GM21360 (cell line): ENCODE measurements around the gene NUP93.

ENCODE experiments used
- ATAC-seq: cut with Tn5 transposase; IDR thresholded peaks from one replicate; pipeline ENCODE4 v1.9.1; 2021; ENCODE audit warnings: mild to moderate bottlenecking, moderate library complexity; ENCODE audit not compliant: unreplicated experiment

Gene NUP93

GRCh38 chr16:56812884-56813283, 83.0 kb downstream of the NUP93 start:
- no peak for ATAC-seq

GRCh38 chr16:56814537-56815432, 84.9 kb downstream of the NUP93 start:
- ATAC-seq: no peak

GRCh38 chr16:56815721-56816120, 85.8 kb downstream of the NUP93 start:
- ATAC-seq: no peak

- ATAC-seq: no peak
These were observed 87.1 kb downstream of the NUP93 start for GRCh38 chr16:56817056-56817455.

- ATAC-seq: no peak
These were observed 88.0 kb downstream of the NUP93 start for GRCh38 chr16:56817938-56818337.

- no peak for ATAC-seq
These were observed 93.3 kb downstream of the NUP93 start for GRCh38 chr16:56823081-56823733.

GRCh38 chr16:56824331-56824730, 94.4 kb downstream of the NUP93 start:
- ATAC-seq: no peak

- no peak for ATAC-seq
These were observed 94.9 kb downstream of the NUP93 start for GRCh38 chr16:56824804-56825203.

- ATAC-seq: no peak
These were observed 95.9 kb downstream of the NUP93 start for GRCh38 chr16:56825826-56826225.

GRCh38 chr16:56828647-56829046, 98.7 kb downstream of the NUP93 start:
- no peak for ATAC-seq

GRCh38 chr16:56830669-56831068, 100.7 kb downstream of the NUP93 start:
- ATAC-seq: no peak

- ATAC-seq: no peak
These were observed 102.8 kb downstream of the NUP93 start for GRCh38 chr16:56832768-56833167.

GRCh38 chr16:56833243-56833970, 103.5 kb downstream of the NUP93 start:
- ATAC-seq: no peak

GRCh38 chr16:56835320-56835719, 105.4 kb downstream of the NUP93 start:
- no peak for ATAC-seq

- no peak for ATAC-seq
These were observed 106.7 kb downstream of the NUP93 start for GRCh38 chr16:56836410-56837230.

GRCh38 chr16:56838622-56839337, 108.9 kb downstream of the NUP93 start:
- ATAC-seq: no peak

GRCh38 chr16:56841233-56841632, 111.3 kb downstream of the NUP93 start:
- no peak for ATAC-seq

GRCh38 chr16:56841659-56842058, 111.7 kb downstream of the NUP93 start:
- no peak for ATAC-seq

GRCh38 chr16:56842133-56842532, 112.2 kb downstream of the NUP93 start:
- ATAC-seq: no peak

- no peak for ATAC-seq
These were observed 114.1 kb downstream of the NUP93 start for GRCh38 chr16:56844056-56844455.
